MM.1S (cell line): ENCODE results near the gene TET2.

Experiments
- DNase-seq: peaks from one replicate; pipeline ENCODE4 v3.0.0-alpha.2; 2015
- H2AFZ ChIP-seq: fragments of 300-600 bp; sonication (generic); 2 replicates; pipeline ENCODE4 v1.6.0; 2016; ENCODE audit warnings: antibody characterized with exemption, low read length
- H3F3A ChIP-seq: fragments of 300-600 bp; sonication (generic); 2 replicates; pipeline ENCODE4 v1.6.1; 2016; ENCODE audit warnings: mild to moderate bottlenecking, antibody characterized with exemption, low read length, moderate library complexity, mixed read lengths; ENCODE audit not compliant: insufficient read depth
- H3K27ac ChIP-seq: fragments of 300-600 bp; sonication (generic); 2 replicates; pipeline ENCODE4 v1.5.1; 2016; ENCODE audit warnings: mild to moderate bottlenecking, low read length
- H3K27me3 ChIP-seq: fragments of 300-600 bp; sonication (generic); replicated peaks from 2 replicates; pipeline ENCODE4 v1.6.0; 2016; ENCODE audit warnings: low read length; ENCODE audit not compliant: insufficient read depth
- H3K36me3 ChIP-seq: fragments of 300-600 bp; sonication (generic); replicated peaks from 2 replicates; pipeline ENCODE4 v1.6.1; 2016; ENCODE audit warnings: mild to moderate bottlenecking, low read length, mixed read lengths; ENCODE audit not compliant: insufficient read depth
- H3K4me1 ChIP-seq: fragments of 300-600 bp; sonication (generic); 2 replicates; pipeline ENCODE4 v1.6.1; 2016; ENCODE audit warnings: low read length, mixed read lengths
- H3K4me2 ChIP-seq: fragments of 300-600 bp; sonication (generic); 2 replicates; pipeline ENCODE4 v1.6.0; 2016; ENCODE audit warnings: low read depth, low read length
- H3K4me3 ChIP-seq: fragments of 300-600 bp; sonication (generic); 2 replicates; pipeline ENCODE4 v1.5.1; 2016; ENCODE audit warnings: low read length, mixed read lengths
- H3K79me2 ChIP-seq: fragments of 300-600 bp; sonication (generic); 2 replicates; pipeline ENCODE4 v1.6.1; 2016; ENCODE audit warnings: mixed run types, low read length, mixed read lengths
- H3K9ac ChIP-seq: fragments of 300-600 bp; sonication (generic); 2 replicates; pipeline ENCODE4 v1.6.1; 2016; ENCODE audit warnings: low read length, mixed read lengths
- H3K9me2 ChIP-seq: fragments of 300-600 bp; sonication (generic); replicated peaks from 2 replicates; pipeline ENCODE4 v1.6.1; 2016; ENCODE audit warnings: mild to moderate bottlenecking, low read length, mixed read lengths; ENCODE audit not compliant: insufficient read depth
- H3K9me3 ChIP-seq: fragments of 300-600 bp; sonication (generic); replicated peaks from 2 replicates; pipeline ENCODE4 v1.6.1; 2016; ENCODE audit warnings: mild to moderate bottlenecking, low read length, mixed read lengths; ENCODE audit not compliant: insufficient read depth
- H4K20me1 ChIP-seq: fragments of 300-600 bp; sonication (generic); 2 replicates; pipeline ENCODE4 v1.6.1; 2016; ENCODE audit warnings: mild to moderate bottlenecking, low read length, moderate library complexity, mixed read lengths; ENCODE audit not compliant: insufficient read depth
- EZH2 ChIP-seq: fragments of 300-600 bp; sonication (generic); optimal IDR thresholded peaks from 2 replicates; pipeline ENCODE3; 2017; ENCODE audit warnings: low read depth, mild to moderate bottlenecking, antibody characterized with exemption, low read length, mixed read lengths
- EZH2phosphoT487 ChIP-seq: fragments of 300-600 bp; sonication (generic); IDR thresholded peaks from 2 replicates; pipeline ENCODE4 v1.6.1; 2018; ENCODE audit warnings: antibody characterized with exemption, low read length
- TF ChIP-seq, protein P1 (sequence below): fragments of 300-600 bp; sonication (generic); IDR thresholded peaks from 2 replicates; pipeline ENCODE4 v1.5.1; 2016; ENCODE audit warnings: antibody characterized with exemption, low read length, mixed read lengths

Gene TET2

DNA sequence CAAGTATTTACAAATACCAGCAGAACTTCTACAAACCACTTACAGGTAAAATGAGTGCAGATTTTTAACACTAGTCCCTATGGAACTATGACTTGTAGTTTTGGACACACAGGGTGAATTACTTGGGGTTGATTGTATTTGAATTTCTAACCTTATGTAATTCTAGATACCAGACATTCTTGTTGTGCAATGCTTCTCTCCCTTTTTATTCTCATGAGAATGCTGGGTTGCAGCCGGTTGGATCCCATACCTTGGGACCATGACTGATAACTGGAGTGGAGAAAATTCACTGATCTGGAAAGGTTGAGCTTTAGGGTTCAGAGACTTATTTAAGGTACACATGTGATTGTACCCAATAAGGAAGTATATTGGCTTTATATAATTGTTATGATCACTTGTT, 8.8 kb downstream of the TET2 start:
- Histone ChIP-seq H3K4me3 (no peak overlapping the region), H3K36me3 (no peaks in the 10 kb centered on the region), H3K9me2 (no peaks in the 10 kb centered on the region), H4K20me1 (no peaks in the 10 kb centered on the region), H3K27ac (no peak overlapping the region), H3K27me3 (no peaks in the 10 kb centered on the region), H3K4me1 (no peaks in the 10 kb centered on the region), H3K9me3 (no peaks in the 10 kb centered on the region), H3K79me2 (peaks cover 79% of the 10 kb centered on the region), H3F3A (no peaks in the 10 kb centered on the region), H2AFZ (no peak overlapping the region), H3K9ac (no peak overlapping the region), H3K4me2 (no peak overlapping the region)
- DNase-seq, result no peak
- TF ChIP-seq EZH2, result no peak
- TF ChIP-seq, protein P1, sequence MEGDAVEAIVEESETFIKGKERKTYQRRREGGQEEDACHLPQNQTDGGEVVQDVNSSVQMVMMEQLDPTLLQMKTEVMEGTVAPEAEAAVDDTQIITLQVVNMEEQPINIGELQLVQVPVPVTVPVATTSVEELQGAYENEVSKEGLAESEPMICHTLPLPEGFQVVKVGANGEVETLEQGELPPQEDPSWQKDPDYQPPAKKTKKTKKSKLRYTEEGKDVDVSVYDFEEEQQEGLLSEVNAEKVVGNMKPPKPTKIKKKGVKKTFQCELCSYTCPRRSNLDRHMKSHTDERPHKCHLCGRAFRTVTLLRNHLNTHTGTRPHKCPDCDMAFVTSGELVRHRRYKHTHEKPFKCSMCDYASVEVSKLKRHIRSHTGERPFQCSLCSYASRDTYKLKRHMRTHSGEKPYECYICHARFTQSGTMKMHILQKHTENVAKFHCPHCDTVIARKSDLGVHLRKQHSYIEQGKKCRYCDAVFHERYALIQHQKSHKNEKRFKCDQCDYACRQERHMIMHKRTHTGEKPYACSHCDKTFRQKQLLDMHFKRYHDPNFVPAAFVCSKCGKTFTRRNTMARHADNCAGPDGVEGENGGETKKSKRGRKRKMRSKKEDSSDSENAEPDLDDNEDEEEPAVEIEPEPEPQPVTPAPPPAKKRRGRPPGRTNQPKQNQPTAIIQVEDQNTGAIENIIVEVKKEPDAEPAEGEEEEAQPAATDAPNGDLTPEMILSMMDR, result no peak
- TF ChIP-seq EZH2phosphoT487, result no peak

DNA sequence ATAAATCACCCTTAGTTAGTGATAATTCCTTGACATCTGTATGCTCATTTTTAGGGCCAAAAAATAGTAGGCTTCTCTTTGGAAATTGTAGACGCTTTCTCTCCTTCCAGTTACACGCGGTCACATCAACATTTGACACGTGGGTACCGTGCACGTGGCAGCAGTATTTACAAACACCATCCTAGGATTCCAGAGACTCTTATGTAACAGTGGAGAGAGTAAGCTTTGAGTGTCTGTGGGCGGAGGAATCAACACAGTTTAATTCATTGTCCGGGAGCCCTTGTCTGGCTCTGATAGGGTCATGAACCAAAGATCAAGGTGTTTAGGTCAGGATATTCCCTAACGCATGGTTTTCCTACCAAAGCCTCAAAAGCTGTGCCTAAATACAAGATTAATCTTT, 12.2 kb downstream of the TET2 start:
- Histone ChIP-seq H4K20me1 (no peaks in the 10 kb centered on the region), H3K79me2 (peaks cover 62% of the 10 kb centered on the region), H3K36me3 (no peaks in the 10 kb centered on the region), H3F3A (peaks cover 8% of the 10 kb centered on the region), H3K4me3 (no peak overlapping the region), H3K9me2 (no peaks in the 10 kb centered on the region), H2AFZ (no peak overlapping the region), H3K4me1 (peaks cover 15% of the 10 kb centered on the region), H3K4me2 (no peak overlapping the region), H3K27ac (no peak overlapping the region), H3K27me3 (no peaks in the 10 kb centered on the region), H3K9me3 (no peaks in the 10 kb centered on the region), H3K9ac (no peak overlapping the region)
- TF ChIP-seq, protein P1, result no peak
- no peak for TF ChIP-seq EZH2phosphoT487
- no peak for DNase-seq

DNA sequence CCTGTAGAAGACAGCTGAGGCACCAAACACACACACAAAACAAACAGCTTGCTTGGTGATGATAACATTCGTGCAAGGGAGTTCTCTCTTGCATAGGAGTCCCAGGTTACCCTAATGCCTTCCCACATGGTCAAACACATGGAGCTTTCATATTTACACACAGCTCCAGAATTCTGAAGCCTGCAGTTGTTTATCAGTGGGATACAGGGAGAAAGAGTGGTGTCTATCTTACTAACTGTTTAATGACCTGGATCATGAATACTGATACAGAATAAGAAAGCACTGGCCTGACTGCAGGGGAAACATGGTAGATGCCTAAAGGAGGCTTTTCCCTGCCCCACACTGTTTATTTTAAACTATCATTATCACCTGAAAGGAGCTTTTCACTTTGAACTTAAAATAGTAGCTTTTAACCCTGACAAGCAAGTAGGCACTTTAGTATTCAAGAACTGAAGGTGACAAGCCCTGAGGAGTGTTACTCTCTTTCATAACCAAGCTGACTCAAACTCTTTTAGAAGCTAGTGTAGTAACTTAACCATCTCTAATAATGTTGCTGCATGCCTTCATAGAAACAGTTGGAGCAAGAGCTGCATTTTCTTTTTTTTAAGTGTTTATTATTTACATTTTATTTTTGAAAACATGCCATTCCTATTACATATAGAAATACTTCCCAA, 15.6 kb downstream of the TET2 start:
- H3K9me3 ChIP-seq, result no peaks in the 10 kb centered on the region
- H3K36me3 ChIP-seq, result no peaks in the 10 kb centered on the region
- H3K9ac ChIP-seq, result no peak overlapping the region
- H3K79me2 ChIP-seq, result peaks cover 38% of the 10 kb centered on the region
- DNase-seq, result peak; percentile 58
- no peaks in the 10 kb centered on the region for H3K27me3 ChIP-seq
- peaks cover 15% of the 10 kb centered on the region for H3K4me1 ChIP-seq
- no peak overlapping the region for H2AFZ ChIP-seq
- 0 out of 2 replicates have a peak overlapping the region, but pooled peaks have one; percentile 2 for H3K27ac ChIP-seq
- TF ChIP-seq, protein P1, result no peak
- TF ChIP-seq EZH2 (no peak), EZH2phosphoT487 (no peak)
- H3K4me2 ChIP-seq, result 0 out of 2 replicates have a peak overlapping the region, but pooled peaks have one; percentile 20
- H3K9me2 ChIP-seq, result no peaks in the 10 kb centered on the region
- peaks cover 8% of the 10 kb centered on the region for H3F3A ChIP-seq
- H4K20me1 ChIP-seq, result no peaks in the 10 kb centered on the region
- H3K4me3 ChIP-seq, result no peak overlapping the region
